Effector memory CD4-positive, alpha-beta T cell (primary cell): ENCODE data around the gene BMPER.

ENCODE experiments used
- DNase-seq, 3 donors: peaks; one replicate each; pipeline ENCODE4 v3.0.0-alpha.2; 2020
- H3K27ac ChIP-seq: 2 replicates; pipeline ENCODE4 v1.7.0; 2013; ENCODE audit warnings: mild to moderate bottlenecking, low read length, moderate library complexity; ENCODE audit not compliant: insufficient read depth, poor library complexity, severe bottlenecking
- H3K27me3 ChIP-seq: replicated peaks from 2 replicates; pipeline ENCODE4 v1.7.0; 2013; ENCODE audit warnings: mild to moderate bottlenecking, low read length; ENCODE audit not compliant: insufficient read depth, control insufficient read depth, poor library complexity, severe bottlenecking
- H3K36me3 ChIP-seq: 2 replicates; pipeline ENCODE4 v1.7.0; 2013; ENCODE audit warnings: mild to moderate bottlenecking, low read length, moderate library complexity; ENCODE audit not compliant: control insufficient read depth, insufficient read depth
- H3K4me1 ChIP-seq: 2 replicates; pipeline ENCODE4 v1.7.0; 2013; ENCODE audit warnings: low read length, mild to moderate bottlenecking; ENCODE audit not compliant: control insufficient read depth, insufficient read depth, poor library complexity, severe bottlenecking
- H3K4me3 ChIP-seq: 2 replicates; pipeline ENCODE4 v1.7.0; 2013; ENCODE audit warnings: low read length, low read depth, mild to moderate bottlenecking; ENCODE audit not compliant: insufficient read depth, poor library complexity, severe bottlenecking
- H3K9me3 ChIP-seq: 2 replicates; pipeline ENCODE4 v1.7.0; 2013; ENCODE audit warnings: mild to moderate bottlenecking, low read length, moderate library complexity; ENCODE audit not compliant: control insufficient read depth

BMPER gene

GRCh38 chr7:33958104-33958503 is 52.8 kb downstream of the BMPER start:
- DNase-seq = no peak
- H3K4me3 ChIP-seq = no peak overlapping the region
- no peak overlapping the region for H3K27ac ChIP-seq
- no peaks in the 10 kb centered on the region for H3K9me3 ChIP-seq
- no peaks in the 10 kb centered on the region for H3K4me1 ChIP-seq
- no peaks in the 10 kb centered on the region for H3K27me3 ChIP-seq
- no peaks in the 10 kb centered on the region for H3K36me3 ChIP-seq

- Histone ChIP-seq H3K27ac (no peak overlapping the region), H3K4me1 (no peaks in the 10 kb centered on the region), H3K4me3 (no peak overlapping the region), H3K9me3 (no peaks in the 10 kb centered on the region), H3K36me3 (no peaks in the 10 kb centered on the region), H3K27me3 (no peaks in the 10 kb centered on the region)
- DNase-seq = no peak
These were observed 54.3 kb downstream of the BMPER start for GRCh38 chr7:33959676-33960075.

DNA sequence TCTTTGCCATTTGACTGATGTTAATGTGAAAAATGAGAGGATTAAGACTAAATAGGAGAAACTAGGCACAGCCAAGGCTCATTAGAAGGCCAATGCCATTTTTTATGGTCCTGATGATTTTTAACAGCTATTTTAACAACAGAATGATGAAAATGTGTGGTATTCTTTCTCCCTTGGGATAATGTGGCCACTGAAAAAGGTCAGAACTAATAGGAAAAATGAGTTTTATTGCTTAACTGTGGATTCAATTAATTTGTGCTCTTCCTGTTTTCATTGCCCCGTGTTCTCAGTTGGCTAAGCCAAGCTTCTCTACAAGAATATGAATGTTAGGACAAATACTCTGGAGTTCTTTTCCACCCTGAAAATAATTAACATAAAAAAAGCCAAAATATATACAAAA is 56.6 kb downstream of the BMPER start:
- DNase-seq = no peak
- no peak overlapping the region for H3K4me3 ChIP-seq
- H3K9me3 ChIP-seq = no peaks in the 10 kb centered on the region
- H3K27ac ChIP-seq = no peak overlapping the region
- H3K27me3 ChIP-seq = no peaks in the 10 kb centered on the region
- H3K4me1 ChIP-seq = no peaks in the 10 kb centered on the region
- no peaks in the 10 kb centered on the region for H3K36me3 ChIP-seq

GRCh38 chr7:33964417-33965182 is 59.3 kb downstream of the BMPER start:
- Histone ChIP-seq H3K9me3 (no peaks in the 10 kb centered on the region), H3K4me3 (no peak overlapping the region), H3K27me3 (no peaks in the 10 kb centered on the region), H3K27ac (no peak overlapping the region), H3K4me1 (no peaks in the 10 kb centered on the region), H3K36me3 (no peaks in the 10 kb centered on the region)
- no peak for DNase-seq

DNA sequence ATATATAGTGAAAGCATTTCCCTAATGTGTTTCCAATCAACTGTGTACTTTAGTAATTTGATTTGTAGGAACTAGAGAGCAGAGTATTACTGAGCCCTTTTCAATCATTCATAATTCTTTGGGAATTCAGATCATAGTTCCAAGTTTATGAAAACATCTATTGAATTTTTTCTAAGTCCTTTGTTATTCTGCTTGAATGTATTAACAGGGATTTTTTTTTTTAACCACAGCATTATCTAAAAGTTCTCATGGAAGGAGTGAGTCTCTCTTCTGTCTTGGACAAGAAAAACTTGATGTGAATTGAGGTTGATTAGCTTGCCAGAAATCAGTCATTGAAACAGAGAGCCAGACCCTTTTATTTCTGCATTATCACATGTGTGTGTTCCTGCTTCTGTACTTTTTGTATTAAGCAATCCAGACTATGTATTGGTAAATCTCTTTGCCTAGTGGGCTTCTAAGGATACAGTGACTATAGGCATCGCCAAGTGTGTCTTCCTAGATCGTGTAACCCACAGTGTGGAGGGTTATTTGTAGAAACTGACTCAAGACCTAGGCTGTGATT is 59.9 kb downstream of the BMPER start:
- H3K27ac ChIP-seq = no peak overlapping the region
- H3K9me3 ChIP-seq = no peaks in the 10 kb centered on the region
- H3K27me3 ChIP-seq = no peaks in the 10 kb centered on the region
- no peak for DNase-seq
- H3K4me3 ChIP-seq = no peak overlapping the region
- H3K4me1 ChIP-seq = no peaks in the 10 kb centered on the region
- no peaks in the 10 kb centered on the region for H3K36me3 ChIP-seq

DNA sequence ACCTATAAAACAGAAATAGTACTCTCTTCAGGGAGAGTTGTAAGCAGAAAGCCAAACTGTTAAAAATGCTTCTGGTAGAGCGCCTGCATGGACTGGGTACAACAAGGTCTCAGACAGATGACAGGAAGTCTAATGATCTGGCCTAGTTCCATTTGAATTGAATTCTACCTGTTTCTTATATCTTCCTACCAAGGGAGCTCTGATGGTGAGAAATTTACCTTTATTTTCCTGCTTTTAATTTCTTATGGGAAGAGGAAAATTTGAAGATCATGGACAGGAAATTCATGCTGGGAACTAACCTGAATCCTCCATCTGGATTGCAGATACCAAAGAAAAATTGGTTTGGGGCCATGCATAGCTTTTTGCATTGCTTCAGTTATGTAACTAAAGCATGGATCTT is 63.3 kb downstream of the BMPER start:
- Histone ChIP-seq H3K36me3 (no peaks in the 10 kb centered on the region), H3K27ac (no peak overlapping the region), H3K4me3 (no peak overlapping the region), H3K27me3 (no peaks in the 10 kb centered on the region), H3K4me1 (no peaks in the 10 kb centered on the region), H3K9me3 (no peaks in the 10 kb centered on the region)
- DNase-seq = no peak

DNA sequence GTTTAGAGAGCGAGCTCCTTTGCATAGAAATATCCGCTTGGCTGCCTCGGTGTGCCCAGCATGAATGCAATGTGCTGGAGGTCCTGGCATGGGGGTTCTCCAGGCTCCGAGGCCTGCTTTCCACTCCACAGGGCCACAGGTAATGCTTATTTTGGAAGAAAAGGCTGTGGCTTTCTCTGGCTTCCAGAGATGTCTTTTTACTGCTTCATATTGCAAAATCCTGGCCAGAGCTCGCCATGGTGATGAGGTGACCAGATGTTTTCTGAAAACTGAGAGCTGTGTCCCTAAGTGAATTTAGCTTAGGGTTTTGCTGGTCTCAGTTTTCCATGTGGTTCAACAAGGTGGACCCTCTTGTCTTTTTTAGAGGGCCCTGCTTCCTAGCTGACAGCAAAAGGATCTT is 65.2 kb downstream of the BMPER start:
- Histone ChIP-seq H3K36me3 (no peaks in the 10 kb centered on the region), H3K27ac (no peak overlapping the region), H3K4me3 (no peak overlapping the region), H3K27me3 (no peaks in the 10 kb centered on the region), H3K9me3 (no peaks in the 10 kb centered on the region), H3K4me1 (no peaks in the 10 kb centered on the region)
- DNase-seq = no peak

GRCh38 chr7:33971106-33971505 is 65.8 kb downstream of the BMPER start:
- H3K4me1 ChIP-seq = no peaks in the 10 kb centered on the region
- H3K27me3 ChIP-seq = no peaks in the 10 kb centered on the region
- no peak for DNase-seq
- no peaks in the 10 kb centered on the region for H3K9me3 ChIP-seq
- H3K27ac ChIP-seq = no peak overlapping the region
- H3K36me3 ChIP-seq = no peaks in the 10 kb centered on the region
- no peak overlapping the region for H3K4me3 ChIP-seq

- H3K27me3 ChIP-seq = no peaks in the 10 kb centered on the region
- no peak overlapping the region for H3K27ac ChIP-seq
- DNase-seq = no peak
- H3K36me3 ChIP-seq = no peaks in the 10 kb centered on the region
- no peaks in the 10 kb centered on the region for H3K9me3 ChIP-seq
- H3K4me1 ChIP-seq = no peaks in the 10 kb centered on the region
- H3K4me3 ChIP-seq = no peak overlapping the region
These were observed 68.1 kb downstream of the BMPER start for GRCh38 chr7:33973231-33974015.

DNA sequence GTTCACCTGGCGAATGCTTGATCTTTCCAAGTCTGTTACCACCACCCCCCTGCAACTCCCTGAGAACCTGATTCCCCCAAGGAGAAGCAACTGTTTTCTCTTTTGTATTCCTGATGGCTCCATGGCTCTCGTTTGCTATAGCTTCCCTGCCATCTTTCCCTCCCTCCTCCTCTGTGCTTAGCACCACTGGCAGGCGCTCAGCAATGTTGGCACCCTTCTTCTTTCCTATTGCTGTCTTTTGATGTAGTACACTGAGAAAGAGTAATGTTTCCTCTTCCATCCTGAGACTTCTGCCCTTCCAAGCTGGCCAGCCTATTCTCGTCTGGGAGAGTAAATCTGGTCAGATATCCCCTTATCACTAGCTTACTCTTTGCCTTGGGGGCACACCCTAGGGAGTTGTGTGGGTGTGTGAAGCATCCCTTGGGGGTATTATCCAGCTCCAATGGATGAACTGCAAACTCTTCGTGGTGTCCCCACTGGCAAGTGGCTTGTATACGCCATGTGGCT is 74.0 kb downstream of the BMPER start:
- no peak overlapping the region for H3K4me3 ChIP-seq
- H3K9me3 ChIP-seq = no peaks in the 10 kb centered on the region
- H3K27ac ChIP-seq = no peak overlapping the region
- H3K27me3 ChIP-seq = no peaks in the 10 kb centered on the region
- H3K4me1 ChIP-seq = no peaks in the 10 kb centered on the region
- H3K36me3 ChIP-seq = no peaks in the 10 kb centered on the region
- no peak for DNase-seq
